ENCODE measurements around the gene ITPR2.
"Not testable (repeated sequence)": the region's sequence is repeated elsewhere in the genome, so short reads cannot be mapped to it uniquely, and the experiment has no call there.

The ITPR2 gene

DNA sequence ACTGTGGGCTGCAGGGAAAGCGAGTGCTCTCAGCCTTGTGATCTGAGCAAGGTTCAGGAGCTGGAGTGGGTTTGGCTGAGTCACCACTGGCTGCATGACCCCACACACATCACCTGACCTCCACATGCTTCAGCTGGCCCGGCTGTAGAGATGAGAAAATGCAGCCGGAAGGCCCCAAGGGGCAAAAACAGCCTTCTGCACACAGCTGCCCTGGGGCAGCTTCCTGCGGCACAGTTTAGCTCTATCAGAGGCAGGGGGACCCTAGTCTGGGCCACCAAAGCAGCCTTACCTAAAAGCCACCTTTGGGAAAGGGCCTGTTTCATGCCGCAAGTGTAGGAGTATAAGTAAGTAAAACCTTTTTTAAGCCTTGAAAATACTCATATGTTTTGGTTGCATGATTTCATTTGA, 514.3 kb downstream of the ITPR2 start:
- Histone ChIP-seq H3K4me1 (ENCODE audit: control insufficient read depth, insufficient read depth, low read length) (no peaks in the 10 kb centered on the region), H3K9me3 (ENCODE audit: control insufficient read depth, low read length) (no peaks in the 10 kb centered on the region), H3K9ac (ENCODE audit: low read length) (no peak overlapping the region), H3K36me3 (ENCODE audit: control insufficient read depth, insufficient read depth, low read length) (no peaks in the 10 kb centered on the region), H3K4me3 (ENCODE audit: low read length) (no peak overlapping the region), H3K27me3 (ENCODE audit: control insufficient read depth, insufficient read depth, low read length) (no peaks in the 10 kb centered on the region)

DNA sequence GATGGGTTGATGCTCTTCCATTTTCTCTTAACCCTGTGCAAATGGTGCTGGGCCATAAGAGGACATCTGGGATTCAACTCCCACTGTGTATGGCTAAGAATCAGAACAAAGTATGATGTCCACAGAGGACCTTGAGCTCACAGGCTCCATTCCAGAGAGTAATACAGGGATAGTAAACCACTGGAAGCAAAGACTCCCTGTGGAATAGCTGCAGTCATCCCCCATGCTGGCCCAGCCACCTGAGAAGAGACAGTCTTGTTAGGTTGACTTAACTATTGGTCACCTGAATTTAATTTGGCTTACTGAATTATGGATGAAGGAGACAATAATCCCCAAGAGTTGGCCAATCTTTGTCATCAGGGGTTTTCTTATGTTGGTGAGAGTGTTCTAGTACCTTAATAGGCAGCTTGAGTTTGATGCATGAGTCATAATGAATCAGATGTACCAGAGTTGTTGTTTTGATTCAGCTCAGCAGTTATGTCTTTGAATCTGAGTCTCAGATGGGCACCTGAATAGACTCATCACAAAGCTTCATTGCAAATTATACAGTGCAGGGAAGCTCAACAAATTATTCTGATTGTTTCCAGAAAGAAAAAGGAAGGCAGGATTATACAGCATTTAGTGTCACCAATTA, 514.9 kb downstream of the ITPR2 start:
- Histone ChIP-seq H3K9ac (ENCODE audit: low read length) (no peak overlapping the region), H3K4me1 (ENCODE audit: control insufficient read depth, insufficient read depth, low read length) (no peaks in the 10 kb centered on the region), H3K27me3 (ENCODE audit: control insufficient read depth, insufficient read depth, low read length) (no peaks in the 10 kb centered on the region), H3K9me3 (ENCODE audit: control insufficient read depth, low read length) (no peaks in the 10 kb centered on the region), H3K4me3 (ENCODE audit: low read length) (no peak overlapping the region), H3K36me3 (ENCODE audit: control insufficient read depth, insufficient read depth, low read length) (no peaks in the 10 kb centered on the region)

DNA sequence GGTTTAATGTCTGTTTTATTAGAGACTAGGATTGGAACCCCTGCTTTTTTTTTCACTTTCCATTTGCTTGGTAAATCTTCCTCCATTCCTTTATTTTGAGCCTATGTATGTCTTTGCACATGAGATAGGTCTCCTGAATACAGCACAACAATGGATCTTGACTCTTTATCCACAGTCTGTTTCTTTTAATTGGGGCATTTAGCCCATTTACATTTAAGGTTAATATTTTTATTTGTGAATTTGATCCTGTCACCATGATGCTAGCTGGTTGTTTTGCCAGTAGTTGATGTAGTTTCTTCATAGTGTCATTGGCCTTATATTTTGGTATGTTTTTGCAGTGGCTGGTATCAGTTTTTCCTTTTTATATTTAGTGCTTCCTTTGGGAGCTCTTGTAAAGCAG, 518.9 kb downstream of the ITPR2 start:
- H3K36me3 ChIP-seq (ENCODE audit: control insufficient read depth, insufficient read depth, low read length); H3K4me1 ChIP-seq (ENCODE audit: control insufficient read depth, insufficient read depth, low read length); H3K9me3 ChIP-seq (ENCODE audit: control insufficient read depth, low read length); H3K9ac ChIP-seq (ENCODE audit: low read length); H3K4me3 ChIP-seq (ENCODE audit: low read length); H3K27me3 ChIP-seq (ENCODE audit: control insufficient read depth, insufficient read depth, low read length): not testable (repeated sequence)

DNA sequence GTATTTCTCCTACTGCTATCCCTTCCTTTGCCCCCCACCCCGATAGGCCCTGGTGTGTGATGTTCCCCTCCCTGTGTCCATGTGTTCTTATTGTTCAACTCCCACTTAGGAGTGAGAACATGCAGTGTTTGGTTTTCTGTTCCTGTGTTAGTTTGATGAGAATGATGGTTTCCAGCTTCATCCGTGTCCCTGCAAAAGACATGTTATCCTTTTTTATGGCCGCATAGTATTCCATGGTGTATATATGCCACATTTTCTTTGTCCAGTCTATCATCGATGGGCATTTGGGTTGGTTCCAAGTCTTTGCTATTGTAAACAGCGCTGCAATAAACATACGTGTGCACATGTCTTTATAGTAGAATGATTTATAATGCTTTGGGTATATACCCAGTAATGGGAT, 522.5 kb downstream of the ITPR2 start:
- not testable (repeated sequence) for H3K9me3 ChIP-seq (ENCODE audit: control insufficient read depth, low read length); H3K4me3 ChIP-seq (ENCODE audit: low read length); H3K27me3 ChIP-seq (ENCODE audit: control insufficient read depth, insufficient read depth, low read length); H3K36me3 ChIP-seq (ENCODE audit: control insufficient read depth, insufficient read depth, low read length); H3K9ac ChIP-seq (ENCODE audit: low read length); H3K4me1 ChIP-seq (ENCODE audit: control insufficient read depth, insufficient read depth, low read length)

DNA sequence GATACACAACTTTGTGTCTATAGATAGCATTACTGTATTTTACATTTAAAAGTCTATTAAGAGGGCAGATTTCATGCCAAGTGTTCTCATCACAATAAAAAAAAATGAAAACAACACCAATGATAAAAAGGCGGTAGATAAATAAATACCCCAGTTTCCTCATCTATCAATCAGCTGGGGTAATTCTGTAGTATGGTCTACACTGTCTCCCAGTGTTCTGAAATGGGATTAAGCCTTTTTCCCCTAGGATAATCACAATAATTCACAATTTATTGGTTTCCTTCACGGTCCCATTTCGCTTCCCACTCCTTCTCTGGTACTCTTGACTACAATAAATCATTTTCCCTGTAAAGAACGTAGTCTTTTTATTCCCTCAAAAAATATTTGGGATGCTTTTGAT, 523.4 kb downstream of the ITPR2 start:
- Histone ChIP-seq H3K9me3 (ENCODE audit: control insufficient read depth, low read length) (no peaks in the 10 kb centered on the region), H3K4me3 (ENCODE audit: low read length) (no peak overlapping the region), H3K27me3 (ENCODE audit: control insufficient read depth, insufficient read depth, low read length) (no peaks in the 10 kb centered on the region), H3K9ac (ENCODE audit: low read length) (no peak overlapping the region), H3K4me1 (ENCODE audit: control insufficient read depth, insufficient read depth, low read length) (no peaks in the 10 kb centered on the region), H3K36me3 (ENCODE audit: control insufficient read depth, insufficient read depth, low read length) (no peaks in the 10 kb centered on the region)

DNA sequence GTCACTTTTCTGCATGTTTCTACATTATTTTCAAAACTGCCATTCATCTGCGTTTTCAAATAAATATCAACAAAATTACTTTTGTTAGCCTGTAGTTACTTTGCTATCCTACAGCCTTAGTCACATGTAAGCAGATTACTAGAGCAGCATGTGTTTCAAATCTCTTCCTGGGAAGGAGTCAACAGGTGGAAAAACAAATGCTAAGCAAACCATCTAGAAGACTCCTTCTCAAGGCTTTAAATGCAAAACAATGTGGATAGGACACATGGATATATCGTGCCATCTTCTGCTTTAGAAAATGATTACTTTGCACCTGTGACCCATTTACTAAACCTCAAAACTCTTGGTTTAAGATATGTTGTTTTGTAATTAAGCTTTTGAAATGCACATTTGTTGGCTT, 528.7 kb downstream of the ITPR2 start:
- Histone ChIP-seq H3K9ac (ENCODE audit: low read length) (no peak overlapping the region), H3K36me3 (ENCODE audit: control insufficient read depth, insufficient read depth, low read length) (no peaks in the 10 kb centered on the region), H3K4me3 (ENCODE audit: low read length) (no peak overlapping the region), H3K9me3 (ENCODE audit: control insufficient read depth, low read length) (no peaks in the 10 kb centered on the region), H3K27me3 (ENCODE audit: control insufficient read depth, insufficient read depth, low read length) (no peaks in the 10 kb centered on the region), H3K4me1 (ENCODE audit: control insufficient read depth, insufficient read depth, low read length) (no peaks in the 10 kb centered on the region)

DNA sequence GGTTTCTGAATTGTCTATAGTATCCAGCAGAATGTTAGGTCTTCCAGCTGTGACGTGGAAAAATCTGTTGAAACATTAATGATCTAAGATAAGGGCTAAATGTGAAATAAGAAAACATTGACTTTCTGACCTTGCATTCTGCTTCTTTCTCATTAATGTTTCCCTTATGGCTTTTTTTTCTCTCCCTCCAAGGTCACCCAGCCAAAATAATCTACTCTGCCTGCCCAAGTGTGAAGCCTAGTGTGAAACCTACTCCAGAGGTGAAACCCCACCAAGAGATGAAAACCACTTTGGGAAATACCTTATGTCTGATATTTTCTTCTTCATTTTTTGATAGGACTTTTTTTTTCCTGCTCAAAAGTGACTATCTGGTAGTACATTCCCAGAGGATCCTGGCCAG, 529.6 kb downstream of the ITPR2 start:
- Histone ChIP-seq H3K4me3 (ENCODE audit: low read length) (no peak overlapping the region), H3K9me3 (ENCODE audit: control insufficient read depth, low read length) (no peaks in the 10 kb centered on the region), H3K36me3 (ENCODE audit: control insufficient read depth, insufficient read depth, low read length) (no peaks in the 10 kb centered on the region), H3K4me1 (ENCODE audit: control insufficient read depth, insufficient read depth, low read length) (no peaks in the 10 kb centered on the region), H3K27me3 (ENCODE audit: control insufficient read depth, insufficient read depth, low read length) (no peaks in the 10 kb centered on the region), H3K9ac (ENCODE audit: low read length) (no peak overlapping the region)

DNA sequence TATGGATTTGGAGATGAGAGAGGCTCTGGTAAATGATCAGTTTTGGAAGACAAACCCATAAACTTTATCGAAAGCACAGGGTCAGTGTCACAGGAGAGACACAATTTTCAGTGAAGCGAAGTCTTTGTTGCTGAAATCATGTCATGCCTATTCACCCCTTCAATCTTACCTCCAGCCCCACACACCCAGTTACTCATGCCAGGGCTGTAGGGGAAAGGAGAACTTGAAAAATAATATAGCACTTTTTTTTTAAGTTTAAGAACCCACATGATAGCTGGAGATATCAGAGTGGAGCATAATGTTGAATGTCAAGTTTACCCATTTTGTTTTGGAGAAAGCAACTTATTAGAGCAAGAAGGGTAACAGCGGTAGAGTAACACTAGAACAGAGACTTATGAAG, 530.2 kb downstream of the ITPR2 start:
- Histone ChIP-seq H3K9ac (ENCODE audit: low read length) (no peak overlapping the region), H3K9me3 (ENCODE audit: control insufficient read depth, low read length) (no peaks in the 10 kb centered on the region), H3K27me3 (ENCODE audit: control insufficient read depth, insufficient read depth, low read length) (no peaks in the 10 kb centered on the region), H3K4me3 (ENCODE audit: low read length) (no peak overlapping the region), H3K4me1 (ENCODE audit: control insufficient read depth, insufficient read depth, low read length) (no peaks in the 10 kb centered on the region), H3K36me3 (ENCODE audit: control insufficient read depth, insufficient read depth, low read length) (no peaks in the 10 kb centered on the region)

DNA sequence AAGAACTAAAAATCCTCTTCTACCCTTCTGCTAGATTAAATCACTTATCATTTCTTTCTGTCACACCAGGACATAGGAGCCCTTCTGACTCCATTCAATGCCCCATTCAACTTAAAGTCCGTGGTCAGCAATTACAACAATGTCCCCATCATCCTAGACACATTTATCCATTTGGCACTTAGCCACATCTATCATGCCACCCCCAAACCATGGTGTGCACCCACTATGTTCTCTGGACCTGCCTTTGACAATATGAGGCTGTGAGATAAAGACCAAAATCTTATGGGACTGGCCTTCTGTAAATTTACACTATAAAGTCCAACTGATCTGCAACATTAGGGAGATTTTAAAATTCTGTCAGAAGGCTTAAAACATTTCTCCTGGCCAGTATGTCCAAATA, 533.2 kb downstream of the ITPR2 start:
- no peak overlapping the region for H3K9ac ChIP-seq (ENCODE audit: low read length)
- no peaks in the 10 kb centered on the region for H3K9me3 ChIP-seq (ENCODE audit: control insufficient read depth, low read length)
- no peak overlapping the region for H3K4me3 ChIP-seq (ENCODE audit: low read length)
- no peaks in the 10 kb centered on the region for H3K4me1 ChIP-seq (ENCODE audit: control insufficient read depth, insufficient read depth, low read length)
- H3K27me3 ChIP-seq (ENCODE audit: control insufficient read depth, insufficient read depth, low read length), result no peaks in the 10 kb centered on the region
- H3K36me3 ChIP-seq (ENCODE audit: control insufficient read depth, insufficient read depth, low read length), result no peaks in the 10 kb centered on the region

DNA sequence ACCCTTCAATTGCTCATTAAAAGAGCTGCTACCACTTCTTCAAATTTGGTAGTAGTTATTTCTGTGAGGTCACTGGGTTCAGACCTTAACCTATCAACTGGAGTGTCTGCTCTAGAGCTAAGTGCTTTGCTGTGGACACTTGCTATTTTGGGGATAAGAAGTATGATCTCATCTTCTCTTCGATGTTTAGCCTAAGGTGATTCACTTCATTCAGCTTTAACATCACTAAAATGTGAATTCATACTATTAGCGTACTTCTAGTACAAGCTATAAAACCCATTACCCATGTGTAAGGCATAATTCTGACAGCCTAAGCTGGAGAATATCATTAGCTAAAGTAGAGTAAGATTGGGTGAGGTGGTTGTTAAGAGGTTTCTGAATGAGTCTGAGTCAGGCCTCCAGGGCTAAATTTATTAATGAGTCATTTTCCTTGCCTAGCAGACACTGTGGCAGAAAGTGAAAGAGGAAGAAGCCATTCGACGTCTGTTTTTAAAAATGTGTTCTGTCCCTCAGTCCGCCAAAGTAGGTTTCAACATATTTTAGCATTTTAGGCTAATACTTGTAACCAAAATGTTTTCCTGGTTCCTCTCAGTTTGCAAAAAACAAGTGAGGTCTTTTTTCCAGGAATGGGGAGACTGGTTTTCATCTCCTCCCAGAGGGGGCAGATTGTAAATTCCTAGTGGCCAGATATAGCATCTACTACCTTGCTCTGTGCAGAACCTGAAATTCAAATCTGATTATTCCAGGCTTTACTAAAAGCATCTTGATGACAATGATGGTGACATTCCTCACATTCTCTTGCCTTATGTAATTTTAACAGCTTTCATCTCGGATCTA, 534.0 kb downstream of the ITPR2 start:
- Histone ChIP-seq H3K36me3 (ENCODE audit: control insufficient read depth, insufficient read depth, low read length) (no peaks in the 10 kb centered on the region), H3K4me1 (ENCODE audit: control insufficient read depth, insufficient read depth, low read length) (no peaks in the 10 kb centered on the region), H3K9me3 (ENCODE audit: control insufficient read depth, low read length) (no peaks in the 10 kb centered on the region), H3K9ac (ENCODE audit: low read length) (peak overlapping the region; percentile 42), H3K4me3 (ENCODE audit: low read length) (no peak overlapping the region), H3K27me3 (ENCODE audit: control insufficient read depth, insufficient read depth, low read length) (no peaks in the 10 kb centered on the region)

DNA sequence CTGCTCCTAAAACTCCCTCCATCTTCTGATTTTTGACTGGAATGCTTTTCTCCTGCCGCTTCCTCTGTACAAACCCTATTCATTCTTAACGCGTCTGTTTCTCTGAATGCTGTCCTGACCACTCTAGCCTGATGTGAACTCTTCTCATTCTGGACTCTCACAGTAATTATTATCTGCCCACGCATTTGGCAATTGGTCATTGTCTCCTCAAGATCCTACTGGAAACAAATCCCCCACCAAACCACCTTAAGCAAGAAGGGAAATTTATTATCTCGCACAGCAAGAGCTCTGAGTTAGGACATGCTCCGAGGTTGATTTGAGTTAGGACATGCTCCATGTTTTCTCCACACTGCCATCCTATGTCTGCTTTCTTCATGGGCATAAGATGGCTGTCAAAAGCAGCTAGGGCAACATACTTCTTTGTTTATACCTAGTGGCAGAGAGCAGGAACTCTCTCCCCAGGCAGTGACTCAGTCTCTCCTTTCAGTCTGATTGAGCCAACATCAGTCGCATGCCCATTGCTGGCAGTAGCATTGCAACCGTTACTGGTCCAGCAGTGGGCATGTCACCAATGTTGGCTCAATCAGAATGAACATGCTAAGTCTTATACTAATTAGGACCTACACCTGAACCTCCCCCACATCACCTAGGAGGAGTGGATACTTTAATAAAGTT, 535.5 kb downstream of the ITPR2 start:
- Histone ChIP-seq H3K4me3 (ENCODE audit: low read length) (no peak overlapping the region), H3K9ac (ENCODE audit: low read length) (no peak overlapping the region), H3K4me1 (ENCODE audit: control insufficient read depth, insufficient read depth, low read length) (no peaks in the 10 kb centered on the region)

DNA sequence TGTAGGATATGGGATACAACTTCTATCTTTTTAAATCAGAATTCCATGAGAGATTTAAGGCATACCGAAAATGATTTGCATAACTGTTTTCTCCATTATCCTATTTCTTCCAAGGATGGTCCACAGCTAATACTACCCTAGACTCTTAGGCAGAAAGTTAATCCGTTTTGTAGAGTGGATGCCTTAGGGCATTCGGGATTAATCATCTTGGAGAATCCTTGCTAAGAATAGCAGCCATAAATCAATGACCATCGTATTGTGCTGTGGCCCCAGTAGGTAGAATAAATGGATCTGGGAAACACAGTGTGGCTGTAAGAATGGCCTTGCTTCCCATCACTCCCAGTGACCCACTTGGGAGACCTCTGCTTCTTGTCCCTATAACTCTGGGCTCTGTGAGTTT, 538.0 kb downstream of the ITPR2 start:
- no peaks in the 10 kb centered on the region for H3K9me3 ChIP-seq (ENCODE audit: control insufficient read depth, low read length)
- no peaks in the 10 kb centered on the region for H3K27me3 ChIP-seq (ENCODE audit: control insufficient read depth, insufficient read depth, low read length)
- no peak overlapping the region for H3K4me3 ChIP-seq (ENCODE audit: low read length)
- H3K9ac ChIP-seq (ENCODE audit: low read length), result no peak overlapping the region
- no peaks in the 10 kb centered on the region for H3K36me3 ChIP-seq (ENCODE audit: control insufficient read depth, insufficient read depth, low read length)
- H3K4me1 ChIP-seq (ENCODE audit: control insufficient read depth, insufficient read depth, low read length), result no peaks in the 10 kb centered on the region

More for the DNA sequence above, 535.5 kb downstream of the ITPR2 start:
- H3K36me3 ChIP-seq (ENCODE audit: control insufficient read depth, insufficient read depth, low read length), result no peaks in the 10 kb centered on the region
- no peaks in the 10 kb centered on the region for H3K27me3 ChIP-seq (ENCODE audit: control insufficient read depth, insufficient read depth, low read length)
- H3K9me3 ChIP-seq (ENCODE audit: control insufficient read depth, low read length), result no peaks in the 10 kb centered on the region

All from mucosa of stomach (tissue), 1 donor.